Fibroblast of skin of left biceps (primary cell): Measurements from ENCODE around the gene SBSN.
"Not testable (repeated sequence)": the region's sequence is repeated elsewhere in the genome, so short reads cannot be mapped to it uniquely, and the experiment has no call there.

ENCODE experiments used
- DNase-seq, 2 experiments: peaks; one replicate each; pipeline ENCODE4 v3.0.0-alpha.2; 2013; ENCODE audit warnings: low read depth in 2 of 2

Gene SBSN

DNA sequence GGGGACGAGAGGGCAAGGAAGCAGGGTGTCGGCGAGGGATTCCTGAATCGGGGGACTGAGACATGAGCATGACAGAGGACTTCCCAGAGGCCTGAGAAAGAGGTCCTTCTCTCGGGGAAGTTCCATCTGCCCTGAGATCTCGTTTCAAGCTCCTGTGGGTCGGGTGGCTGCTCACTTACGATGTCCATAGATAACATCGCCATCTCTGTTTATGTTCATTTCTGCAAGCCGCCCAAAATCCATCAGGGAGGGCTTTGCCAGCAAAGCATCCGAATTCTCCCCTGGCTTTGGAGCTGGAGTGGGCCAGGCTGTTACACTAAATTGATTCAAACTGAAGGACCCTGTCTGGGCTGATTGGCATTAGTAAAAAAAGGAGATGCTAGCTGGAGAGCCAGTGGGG lies 20.6 kb downstream of the SBSN start:
- DNase-seq = no peak

DNA sequence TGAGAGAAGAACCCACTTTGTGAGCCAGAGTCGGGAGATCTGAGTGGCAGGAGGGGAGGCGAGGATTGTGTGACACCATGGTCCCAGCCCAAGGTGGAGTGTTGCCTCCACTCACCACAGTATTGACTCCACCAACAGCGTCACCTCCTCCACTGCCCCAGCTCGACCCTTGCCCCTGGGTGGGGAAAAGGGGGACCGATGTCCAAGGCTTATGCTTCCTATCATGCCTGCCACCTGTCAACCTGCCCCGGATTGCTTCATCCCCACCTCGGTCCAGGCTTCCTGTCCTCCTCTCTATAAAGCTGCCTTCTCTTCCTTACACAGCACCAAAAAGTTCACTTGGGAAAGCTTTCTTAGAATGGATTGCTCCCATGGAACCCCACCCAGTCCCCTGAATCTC lies 22.1 kb downstream of the SBSN start:
- DNase-seq = no peak

DNA sequence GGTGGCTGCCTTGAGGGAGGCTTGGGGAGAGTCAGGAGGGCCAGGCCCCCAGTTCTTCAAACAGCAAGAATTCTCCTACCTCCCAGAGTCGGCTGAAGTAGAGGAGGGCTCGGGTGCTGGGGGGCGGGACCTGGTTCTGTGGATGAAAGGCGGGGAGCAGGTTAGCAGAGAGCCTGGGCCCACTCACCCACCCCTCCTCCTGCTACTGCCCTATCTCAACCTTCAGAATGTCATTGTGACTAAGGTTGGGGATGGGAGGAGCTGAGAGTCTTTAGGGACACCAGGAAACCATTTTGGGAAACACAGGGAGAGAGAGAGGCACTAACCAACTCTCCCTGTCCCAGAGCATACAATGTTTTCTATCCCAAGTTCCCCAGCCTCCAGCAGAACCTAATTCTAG lies 25.4 kb downstream of the SBSN start:
- no peak for DNase-seq

DNA sequence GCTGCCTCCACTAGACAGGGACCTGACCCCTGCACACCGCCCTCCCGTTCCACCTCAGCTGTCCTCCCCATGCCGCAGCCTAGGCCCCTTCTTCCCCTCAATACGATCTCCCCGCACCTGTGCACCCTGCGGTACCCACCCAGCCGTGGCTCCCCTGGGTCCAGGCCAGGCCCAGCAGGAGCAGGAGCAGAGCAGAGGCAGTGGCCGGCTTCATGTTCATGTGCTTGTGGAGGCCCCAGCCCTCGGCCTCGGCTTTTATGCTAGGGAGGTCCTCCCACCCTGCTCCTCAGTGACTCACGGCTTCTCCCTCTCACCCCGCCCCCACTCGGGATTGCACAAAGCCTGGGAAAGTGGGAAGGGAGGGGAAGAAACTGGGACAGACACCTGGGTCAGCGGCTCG lies 26.4 kb downstream of the SBSN start:
- DNase-seq = no peak

DNA sequence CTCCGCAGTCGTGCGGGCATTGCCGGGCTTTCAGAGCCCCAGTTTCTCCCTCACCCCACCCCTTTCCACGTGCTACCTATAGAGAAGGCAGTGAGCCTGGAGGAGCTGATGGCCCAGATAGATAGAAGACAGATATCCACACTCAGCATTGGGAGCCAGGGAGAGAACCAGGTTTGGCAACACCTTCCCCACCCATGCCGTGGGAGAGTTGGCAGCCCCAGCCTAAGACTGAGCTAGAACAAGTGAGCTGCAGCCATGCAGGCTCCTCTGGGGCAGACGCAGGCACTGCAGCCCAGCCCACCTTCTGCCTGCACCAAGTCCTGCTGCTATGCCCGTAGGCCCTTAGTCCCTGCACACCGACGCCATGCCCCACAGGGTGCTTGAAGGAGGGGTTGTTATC lies 27.5 kb downstream of the SBSN start:
- DNase-seq = no peak

DNA sequence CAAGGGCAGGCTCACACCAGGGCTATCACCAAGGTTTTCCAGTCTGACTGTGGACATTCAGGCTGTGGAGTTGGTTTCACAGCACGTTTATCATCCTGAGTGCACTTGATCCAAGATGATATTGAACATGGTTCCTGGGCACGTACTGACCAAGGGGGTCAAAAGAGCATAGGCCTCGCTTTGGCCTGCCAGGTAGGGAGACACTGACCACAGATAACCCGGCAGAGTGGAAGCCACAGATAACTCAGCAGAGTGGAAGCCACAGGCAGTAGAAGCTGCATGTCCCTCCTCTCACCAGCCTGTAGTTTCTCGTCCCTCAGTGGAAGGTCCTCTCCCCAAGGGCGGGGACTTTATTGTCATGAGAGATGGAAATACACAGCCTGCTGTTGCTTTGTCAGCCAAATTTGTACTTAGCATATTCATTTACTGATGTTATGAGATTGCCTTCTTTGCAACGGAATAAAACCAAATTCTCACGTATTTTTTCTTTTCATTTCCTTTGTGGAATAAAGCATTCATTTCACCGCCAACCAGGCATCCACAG lies 29.1 kb downstream of the SBSN start:
- no peak for DNase-seq

DNA sequence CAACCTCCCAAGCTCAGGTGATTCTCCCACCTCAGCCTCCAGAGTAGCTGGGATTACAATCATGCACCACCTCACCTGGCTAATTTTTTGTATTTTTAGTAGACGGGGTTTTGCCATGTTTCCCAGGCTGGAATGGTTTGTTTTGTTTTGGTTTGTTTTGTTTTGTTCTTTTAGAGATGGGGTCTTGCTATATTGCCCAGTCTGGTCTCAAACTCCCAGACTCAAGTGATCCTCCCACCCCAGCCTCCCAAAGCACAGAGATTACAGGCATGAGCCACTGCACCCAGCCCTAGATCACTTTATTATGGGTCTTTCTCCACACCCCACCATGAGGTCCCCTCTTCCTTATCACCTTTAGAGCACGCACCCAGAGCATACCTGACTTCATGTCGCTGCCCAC lies 29.9 kb downstream of the SBSN start:
- DNase-seq = no peak

DNA sequence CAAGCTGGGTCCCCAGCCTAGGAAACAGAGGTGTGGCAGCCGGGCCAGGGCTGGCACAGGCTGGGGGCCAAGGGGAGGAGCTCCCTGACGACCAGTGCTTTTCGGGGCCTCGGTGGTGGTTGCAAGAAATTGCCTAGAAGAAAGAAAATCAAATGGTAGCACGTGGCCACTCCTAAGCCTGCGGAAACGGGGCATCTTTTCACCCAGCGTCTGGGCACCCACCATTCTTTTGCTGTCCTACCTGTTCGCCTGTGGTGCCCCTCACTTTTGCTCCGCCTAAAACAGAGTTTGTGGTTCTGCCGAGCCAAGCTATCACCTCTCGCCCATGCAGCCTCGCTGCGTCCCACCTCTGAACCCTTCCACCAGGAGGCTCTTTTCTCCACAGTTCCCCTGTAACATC lies 30.7 kb downstream of the SBSN start:
- no peak for DNase-seq

DNA sequence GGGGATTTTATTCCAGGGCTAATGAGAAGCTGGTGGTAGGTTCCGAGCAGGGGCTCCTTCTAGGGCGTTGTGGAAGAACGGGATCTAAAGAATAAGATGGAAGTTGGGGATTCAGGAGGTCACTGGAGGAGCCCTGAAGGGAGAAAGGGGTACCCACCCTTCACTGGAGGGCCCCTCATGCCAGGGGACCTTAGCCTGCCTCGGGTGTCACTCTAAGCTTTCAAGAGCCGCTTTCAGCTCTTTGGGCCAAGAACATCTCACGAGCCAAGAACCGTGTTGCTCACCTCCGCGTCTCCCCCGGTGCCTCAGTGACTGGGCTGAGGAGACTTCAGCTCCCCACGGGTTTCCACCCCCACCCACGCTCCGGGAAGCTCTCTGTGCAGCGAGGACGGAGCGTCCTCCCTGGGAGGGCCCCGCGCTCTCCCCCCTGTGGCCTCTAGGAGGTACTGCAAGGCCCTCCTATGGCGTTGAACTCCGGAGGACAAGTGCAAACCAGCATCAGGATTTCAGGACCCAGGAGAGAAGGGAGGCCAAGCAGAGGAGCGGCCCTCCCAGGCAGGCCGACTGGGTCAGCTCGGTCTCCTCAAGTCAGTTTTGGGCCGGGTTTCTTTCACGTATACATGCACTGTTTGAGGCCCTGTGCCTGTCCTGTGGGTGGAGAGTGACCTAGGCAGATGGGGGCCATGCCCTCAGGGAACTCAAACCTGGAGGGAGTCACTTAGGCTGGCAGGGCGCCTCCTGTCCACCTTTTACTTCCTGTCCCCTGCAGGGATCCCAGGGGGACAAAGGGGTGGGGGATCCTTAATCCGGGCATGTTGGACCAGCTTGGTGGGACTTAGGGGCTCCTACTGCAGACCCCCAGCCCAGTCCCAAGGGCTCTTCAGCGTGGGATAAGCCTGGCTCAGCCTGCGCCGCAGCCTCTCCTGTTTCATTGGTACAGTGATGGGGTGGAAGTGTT lies 32.7 kb downstream of the SBSN start:
- peak in 1 of 2 experiments; percentile 18 for DNase-seq

DNA sequence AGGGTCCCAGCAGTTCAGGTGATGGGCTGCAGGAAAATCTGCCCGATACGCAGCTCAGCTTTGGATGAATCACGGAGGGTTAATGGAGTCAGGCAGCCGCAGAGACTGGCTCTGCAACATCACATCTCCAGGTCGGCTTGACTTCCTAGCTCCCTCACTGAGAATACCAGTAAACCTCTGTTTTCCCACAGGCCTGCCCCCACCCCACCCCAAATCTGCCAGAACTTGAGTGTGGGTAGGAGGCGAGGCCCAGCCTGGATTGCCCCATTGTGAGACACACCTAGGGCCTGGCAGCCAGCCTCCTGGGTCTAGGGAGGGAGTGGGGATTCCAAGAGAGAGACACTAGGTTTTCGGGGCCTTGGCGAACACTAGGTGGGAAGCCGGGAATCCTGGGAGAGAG lies 34.1 kb downstream of the SBSN start:
- no peak for DNase-seq

DNA sequence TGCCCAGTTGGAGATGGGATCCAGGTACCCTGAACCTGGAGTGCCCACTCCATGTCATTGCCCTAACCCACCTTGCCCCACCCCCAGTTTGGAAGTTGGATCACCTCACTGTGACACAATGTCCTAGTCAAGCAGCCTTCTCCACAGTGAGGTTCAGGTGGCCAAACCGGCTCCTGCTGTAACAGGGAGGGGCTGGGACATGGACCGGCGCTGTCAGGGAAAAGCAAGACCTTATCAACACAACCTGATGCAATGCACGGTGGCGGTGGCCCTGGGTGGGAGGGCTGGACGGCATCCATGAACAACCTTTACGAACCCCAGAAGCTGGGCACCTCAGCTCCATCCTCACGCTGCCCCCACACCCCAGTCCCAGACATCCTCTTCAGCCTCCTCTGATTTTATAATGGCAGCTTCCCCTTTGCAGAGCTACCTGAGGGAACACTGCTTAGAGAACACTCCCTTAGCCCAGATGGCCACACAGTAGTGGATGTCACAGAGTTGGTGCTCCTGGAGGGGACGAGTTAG lies 36.2 kb downstream of the SBSN start:
- no peak for DNase-seq

DNA sequence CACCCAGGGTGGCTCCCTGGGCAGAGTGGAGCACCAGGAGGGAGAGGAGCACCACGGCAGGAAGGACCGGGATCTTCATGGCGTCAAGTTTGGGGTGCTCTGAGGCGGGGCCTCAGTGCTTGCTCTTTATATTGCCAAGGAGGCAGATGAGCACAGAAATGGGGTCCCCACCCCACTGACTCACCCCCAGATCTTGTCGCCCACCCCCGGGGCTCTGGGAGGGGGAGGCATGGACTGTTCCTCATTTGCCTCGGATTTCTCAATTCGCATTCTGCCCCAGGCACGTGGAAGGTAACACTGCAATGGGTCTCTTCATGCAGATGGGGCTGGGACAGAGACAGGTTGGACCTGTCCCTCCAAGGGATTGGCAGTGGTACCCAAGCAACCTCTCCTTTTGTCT lies 37.7 kb downstream of the SBSN start, which contains the start of gene KRTDAP:
Gene KRTDAP (minus strand): TSS at position 101 of the 400 bp plus-strand sequence. CDS start 22 bp downstream, at position 79.
- no peak for DNase-seq

DNA sequence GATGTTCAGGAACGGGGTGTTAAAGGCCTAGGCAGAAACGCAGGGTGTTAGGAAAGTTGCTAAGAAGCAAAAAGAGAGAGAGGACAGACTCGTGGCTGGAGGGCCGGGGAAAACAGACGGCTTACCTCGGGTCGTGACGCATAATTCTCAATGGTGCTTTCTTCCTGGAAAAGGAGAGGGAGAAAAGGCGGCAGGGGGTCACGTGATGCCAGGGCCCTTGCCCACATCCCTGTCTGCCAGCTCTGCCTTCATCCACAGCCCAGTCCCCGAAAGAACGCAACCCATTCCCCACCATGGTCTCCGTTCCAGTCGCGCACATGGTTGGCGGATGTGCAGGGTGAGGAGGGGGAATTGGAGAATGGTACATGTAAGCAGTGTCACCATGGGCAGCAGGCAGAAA lies 39.4 kb downstream of the SBSN start:
- DNase-seq = no peak

DNA sequence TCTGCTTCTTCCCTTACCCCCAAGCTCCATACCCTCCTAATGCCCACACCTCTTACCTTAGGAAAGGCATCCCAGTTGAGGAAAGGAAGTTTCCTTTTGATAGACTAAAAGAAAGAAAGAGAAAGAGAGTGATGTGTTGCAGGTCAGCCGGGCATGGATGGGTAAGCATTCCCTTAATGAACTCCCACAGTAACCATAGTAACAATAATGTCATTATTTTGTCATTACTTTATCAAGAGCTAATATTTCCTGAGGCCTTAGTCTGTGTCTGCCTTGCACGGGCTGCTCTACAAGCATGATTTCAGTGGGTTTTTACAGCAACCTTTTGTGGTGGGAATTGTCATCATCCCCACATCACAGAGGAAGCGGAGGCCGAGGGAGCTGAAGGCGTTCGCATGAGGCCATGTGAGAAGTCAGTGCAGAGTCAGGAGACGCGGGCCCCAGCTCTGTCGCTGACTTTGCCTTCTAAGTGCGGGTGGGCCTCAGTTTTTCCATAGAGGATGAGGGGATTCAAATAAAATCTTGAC lies 40.4 kb downstream of the SBSN start:
- DNase-seq = no peak

DNA sequence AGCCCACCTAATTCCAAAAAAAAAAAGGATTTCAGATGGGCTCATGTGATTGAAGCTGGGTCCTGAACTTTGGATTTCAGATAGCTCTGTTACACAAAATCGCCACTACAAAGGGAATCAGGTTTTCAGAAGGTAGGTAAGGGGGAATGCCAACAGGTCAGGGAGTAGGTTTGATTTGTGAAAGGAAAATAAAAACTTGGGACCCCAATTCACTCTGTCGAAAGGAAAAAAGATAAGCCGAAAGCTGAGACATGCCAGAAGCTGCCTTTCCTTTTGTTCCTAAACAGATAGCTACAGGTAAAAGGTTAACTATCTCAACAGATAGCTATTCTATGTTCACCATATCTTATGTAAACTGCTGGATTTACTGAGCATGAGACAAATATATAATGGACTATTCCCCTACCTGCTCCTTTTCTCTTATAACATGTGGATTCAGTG lies 41.8 kb downstream of the SBSN start:
- no peak for DNase-seq

DNA sequence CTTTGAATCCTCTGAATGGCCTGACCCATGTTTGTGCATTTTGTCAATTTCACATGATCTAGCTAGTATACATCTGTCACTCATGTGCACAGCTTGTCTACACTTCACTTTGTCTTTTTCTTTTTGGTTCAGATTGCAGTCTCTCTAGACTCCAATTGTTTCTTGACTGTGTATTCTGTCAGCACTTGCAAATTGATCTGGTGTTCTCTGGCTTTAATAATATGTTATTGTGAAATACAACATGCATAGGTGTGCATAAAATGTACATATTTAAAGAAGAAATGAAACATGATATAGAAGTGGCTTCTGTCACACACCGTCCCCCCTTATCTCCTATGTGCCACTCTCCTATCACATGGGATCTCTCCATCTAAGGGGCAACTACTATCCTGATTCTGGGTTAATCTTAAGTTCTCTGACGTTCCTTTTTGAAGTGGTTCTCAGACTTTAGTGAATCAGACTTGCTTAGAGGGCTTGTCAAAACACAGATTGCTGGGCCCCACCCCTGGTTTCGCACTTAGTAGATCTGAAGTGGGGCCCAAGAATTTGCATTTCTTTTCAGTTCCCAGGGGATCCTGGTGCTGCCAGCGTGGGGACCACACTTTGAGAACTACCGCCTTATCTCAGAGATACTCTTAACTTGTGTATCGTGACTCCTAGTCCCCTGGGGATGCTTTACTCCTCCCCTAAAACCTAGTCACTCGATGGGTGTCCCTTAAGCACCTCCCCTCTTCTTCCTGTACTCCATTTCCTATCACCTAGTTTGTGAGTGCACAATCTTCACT lies 43.7 kb downstream of the SBSN start:
- DNase-seq = no peak

DNA sequence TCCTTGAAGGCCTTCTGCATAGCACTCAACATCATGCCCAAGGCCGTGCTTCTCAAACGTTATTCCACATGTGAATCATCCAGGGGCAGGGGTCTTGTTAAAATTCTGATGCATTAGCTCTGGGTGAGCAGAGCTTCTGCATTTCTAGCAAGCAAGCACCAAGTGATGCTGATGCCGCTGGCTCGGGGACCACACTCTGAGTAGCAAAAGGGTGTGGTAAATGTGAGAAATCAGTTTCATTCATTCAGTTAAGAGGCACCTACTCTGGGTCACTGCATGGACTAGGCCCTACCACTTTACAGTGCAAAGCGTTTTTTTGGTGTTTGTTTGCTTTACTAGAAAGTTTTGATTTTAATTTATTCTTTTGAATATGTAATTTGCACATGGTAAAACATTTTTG lies 45.0 kb downstream of the SBSN start:
- DNase-seq = no peak

DNA sequence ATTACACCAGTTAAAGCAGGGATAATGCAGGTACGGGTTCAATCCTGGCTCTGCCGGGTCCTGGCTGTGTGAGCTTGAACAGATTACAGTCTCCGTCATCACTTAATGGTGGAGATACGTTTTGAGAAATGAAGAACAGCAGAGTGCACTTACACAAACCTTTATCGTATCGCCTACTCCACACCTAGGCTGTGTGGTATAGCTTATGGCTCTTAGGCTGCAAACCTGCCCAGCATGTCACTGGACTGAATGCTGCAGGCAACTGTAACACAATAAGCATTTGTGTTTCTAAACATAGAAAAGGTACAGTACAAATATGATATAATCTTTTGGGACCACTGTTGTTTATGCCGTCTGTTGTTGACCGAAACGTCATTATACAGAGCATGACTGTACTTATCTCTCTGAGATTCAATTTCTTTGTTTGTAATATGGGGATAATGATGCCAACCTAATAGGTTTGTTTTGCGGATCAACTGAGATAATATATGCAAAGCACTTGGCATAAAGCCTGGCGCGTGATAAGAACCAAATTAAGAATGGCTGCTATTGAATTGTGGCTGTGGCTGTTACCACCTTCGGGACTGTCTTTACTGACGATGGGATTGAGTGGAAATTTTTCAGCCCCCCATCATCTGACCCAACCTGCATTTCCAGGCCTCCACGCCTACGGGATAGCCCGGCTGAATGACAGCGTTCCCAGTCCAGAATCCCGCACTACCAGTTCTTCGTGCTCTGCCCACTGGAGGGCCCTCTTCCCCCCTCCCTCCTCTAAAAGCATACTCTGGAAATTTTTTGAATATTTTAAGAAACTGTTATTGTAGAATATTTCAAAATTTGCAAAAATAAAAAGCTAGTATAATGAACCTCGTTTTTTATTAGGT lies 49.1 kb downstream of the SBSN start:
- no peak for DNase-seq

DNA sequence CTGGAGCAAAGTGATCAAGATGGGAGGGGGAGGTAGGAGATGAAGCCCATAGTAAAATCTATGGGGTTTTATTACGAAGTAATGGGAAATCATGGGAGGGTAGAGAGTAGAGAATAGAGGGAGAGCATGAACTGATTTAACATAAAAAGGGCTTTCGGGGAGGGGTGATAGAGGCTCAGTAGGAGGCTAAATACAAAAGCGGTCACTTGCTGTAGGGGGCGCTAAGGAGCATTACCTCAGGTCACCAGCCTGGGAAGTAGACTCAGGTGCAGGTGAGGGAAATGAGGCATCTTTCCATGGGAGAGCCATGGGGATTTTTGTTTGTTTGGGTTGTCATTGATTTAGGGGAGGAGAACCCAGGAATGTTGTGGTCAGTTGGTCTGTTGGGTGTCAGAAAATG lies 52.0 kb downstream of the SBSN start:
- no peak for DNase-seq

DNA sequence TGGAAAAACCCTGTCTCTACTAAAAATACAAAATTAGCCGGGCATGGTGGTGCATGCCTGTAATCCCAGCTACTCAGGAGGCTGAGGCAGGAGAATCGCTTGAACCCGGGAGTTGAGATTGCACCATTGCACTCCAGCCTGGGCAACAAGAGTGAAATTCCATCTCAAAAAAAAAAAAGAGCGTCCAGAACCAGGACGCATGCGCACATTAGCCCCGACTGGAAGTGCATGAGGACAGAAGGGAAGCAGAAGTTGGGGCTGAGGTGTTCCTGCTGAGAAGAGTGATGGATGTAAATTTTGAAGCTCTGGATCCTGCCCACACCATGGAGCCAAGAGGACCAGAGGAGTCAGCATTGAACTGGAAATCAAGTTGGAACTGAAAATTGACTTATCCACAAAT lies 53.5 kb downstream of the SBSN start:
- DNase-seq = not testable (repeated sequence)

DNA sequence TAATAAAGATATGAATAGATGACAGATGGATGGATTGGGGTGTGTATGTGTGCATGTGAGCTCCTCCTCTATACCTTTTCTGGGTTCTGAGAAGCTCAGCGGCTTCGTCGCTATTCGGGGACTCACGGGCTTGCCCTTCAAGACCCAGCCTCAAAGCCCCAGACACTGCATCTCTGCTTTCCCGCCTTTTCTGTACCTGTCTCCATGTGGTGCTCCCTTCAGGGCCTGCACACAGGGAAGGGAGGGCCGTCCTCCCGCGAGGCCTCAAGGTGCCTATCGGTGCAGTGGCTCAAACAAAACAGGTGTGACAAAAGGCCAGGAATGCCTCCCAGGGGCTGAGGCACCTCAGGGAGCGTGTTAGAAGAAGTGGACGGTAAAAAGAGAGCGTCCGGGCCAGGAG lies 54.0 kb downstream of the SBSN start:
- no peak for DNase-seq
